ENCODE measurements around the gene SIK2.
A peak's percentile ranks its signal among the peaks of the same experiment; 100 is the strongest.

SIK2 gene

DNA sequence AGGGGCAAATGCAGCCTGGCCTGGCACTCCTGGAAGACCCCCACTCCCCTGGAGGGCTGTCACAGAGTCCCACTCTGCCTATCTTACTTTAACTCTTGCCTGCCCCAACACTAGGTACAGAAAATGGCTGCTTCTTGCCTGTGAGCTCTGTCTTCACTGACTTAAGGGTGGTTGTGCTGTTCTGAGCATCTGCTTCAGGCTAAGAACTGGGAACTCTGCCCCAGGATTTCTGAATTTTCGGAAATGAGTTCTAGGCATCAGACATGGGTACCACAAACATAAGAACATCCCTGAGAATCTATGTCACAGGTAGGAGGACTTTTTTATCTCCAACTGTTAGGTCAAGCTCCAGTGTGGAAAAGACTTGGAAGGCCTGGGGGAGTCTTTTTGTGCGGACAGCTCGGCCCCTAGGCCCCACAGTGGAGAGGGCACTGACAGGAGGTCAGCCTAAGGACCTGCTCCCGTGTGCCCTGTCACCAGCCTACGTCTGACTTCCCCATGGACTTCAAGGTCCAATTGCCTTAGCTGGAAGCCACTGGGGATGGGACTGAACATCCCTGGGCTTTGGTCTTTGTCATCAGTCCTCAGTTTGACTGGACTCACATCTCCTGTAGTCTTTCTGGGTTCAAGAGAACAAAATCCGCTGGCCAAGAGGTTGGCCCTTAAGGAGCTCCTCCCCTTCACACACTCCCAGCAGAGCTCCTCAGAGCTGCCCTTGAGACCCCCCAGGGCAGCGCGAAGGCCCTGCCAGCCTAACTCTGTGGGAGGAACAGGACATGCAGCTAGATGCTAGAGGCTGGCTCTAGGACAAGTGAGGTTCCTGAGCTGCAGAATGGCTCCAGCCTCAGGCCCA is 132.1 kb downstream of the SIK2 start:
- DNase-seq = no peak

DNA sequence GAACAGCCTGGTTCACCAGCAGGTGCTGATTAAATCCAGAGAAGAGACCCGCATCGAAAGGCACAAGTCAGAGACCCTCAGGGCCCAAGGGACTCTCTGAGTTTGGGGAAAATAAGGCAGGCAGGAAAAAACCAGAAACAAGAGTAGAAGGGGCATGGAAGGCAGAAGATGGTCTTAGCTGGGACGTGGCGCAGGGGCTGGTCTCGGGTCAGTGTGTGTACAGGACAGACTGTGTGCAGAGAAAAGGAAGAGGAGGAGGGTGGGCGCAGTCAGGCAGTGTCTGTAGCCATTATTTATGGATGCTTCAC is 132.7 kb downstream of the SIK2 start:
- DNase-seq = no peak

DNA sequence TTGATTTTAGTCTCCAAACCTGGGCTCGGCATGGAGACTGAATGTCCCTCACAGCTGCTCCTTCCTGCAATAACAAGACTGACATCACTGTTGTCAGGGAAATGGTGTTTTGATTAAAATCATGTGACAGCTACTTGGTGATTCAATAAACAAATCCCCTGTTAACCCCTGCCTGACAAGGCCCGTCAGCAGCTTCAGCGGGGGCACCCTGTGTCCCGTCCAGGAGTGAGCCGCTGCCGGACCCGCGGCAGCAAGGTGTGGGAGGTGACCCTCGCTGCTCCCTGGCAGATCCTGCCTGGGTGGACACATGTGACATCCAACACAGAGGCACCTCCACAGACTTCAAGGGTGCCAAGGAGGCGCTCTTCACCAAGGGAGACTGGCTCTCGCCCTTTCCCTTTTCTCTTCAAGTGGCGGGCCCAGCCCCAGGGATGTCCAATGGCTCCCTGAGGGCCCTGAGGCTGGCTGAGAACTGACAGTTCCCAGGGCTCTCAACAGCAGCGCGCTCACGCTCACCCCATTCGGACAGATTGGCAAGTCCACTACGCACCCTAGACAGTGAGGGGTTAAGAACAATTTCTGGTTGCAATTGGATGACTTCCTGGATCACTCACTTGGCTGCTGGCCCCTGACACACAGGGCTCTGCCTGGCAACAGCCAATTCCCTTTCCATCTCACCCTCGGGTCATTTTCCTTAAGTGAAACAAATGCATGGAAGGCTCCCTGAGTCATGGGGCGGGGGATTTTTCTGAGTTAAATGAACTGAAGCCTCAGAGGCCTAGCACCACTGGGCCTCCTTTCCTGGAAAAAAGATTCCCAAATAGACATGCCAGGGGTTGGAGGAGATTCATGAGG is 133.2 kb downstream of the SIK2 start:
- peak; percentile 99 for DNase-seq

DNA sequence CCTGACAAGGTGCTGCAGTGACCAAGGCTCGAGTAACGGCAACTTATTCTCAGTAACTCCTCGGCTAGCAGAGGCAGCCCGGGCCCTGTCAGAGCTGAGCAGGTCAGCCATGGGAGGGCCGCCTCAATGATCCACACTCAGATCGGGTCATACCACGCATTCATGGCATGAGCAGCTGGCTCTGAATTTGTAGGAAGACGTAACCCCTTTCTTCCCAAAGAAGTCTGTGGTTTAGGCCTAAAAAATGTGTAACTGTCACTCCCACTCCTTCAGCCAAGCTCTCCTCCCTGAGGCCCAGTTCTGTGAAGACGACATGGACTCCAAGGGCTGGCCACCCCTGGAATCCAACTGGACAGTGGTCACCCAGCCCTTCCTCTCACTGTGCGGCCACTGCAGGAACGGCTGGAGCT is 133.9 kb downstream of the SIK2 start:
- no peak for DNase-seq

DNA sequence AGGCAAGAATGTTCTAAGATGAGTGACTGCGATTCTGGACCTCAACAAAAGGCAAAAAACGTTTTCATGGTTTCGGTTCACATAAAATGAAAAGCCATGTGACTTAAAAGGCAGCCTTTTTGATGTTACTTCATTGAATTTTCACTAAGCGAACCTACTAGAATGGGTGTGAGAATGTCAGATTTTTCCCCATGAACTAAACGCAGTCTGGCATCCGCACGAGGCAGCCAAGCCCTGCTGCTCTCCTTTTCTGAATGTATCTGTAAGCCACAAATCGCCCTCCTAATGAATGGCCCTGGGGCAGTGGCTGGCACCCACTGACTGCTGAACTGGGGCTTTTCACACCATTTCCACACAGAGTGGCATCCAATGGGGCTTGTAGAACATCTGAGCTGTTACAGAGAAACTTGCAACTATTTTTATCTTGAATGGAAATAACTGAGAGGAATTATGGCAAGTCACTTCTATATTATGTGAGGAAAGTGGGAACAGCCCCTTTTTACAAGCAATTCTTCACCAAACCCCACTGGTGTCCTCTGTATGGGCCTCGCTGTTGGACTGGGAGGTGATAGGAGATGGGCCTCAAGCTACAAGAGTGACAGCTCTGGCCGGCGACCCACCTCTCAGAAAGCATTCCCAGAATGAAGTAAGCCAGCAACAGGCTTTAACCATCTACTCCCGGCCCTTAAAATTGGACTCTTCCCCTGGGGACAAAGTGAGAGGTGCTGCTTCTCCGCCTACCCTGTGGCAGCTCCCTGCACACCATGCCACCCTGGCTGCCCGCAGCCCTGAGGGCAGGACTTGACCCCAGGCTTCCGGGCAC is 134.6 kb downstream of the SIK2 start:
- no peak for DNase-seq

DNA sequence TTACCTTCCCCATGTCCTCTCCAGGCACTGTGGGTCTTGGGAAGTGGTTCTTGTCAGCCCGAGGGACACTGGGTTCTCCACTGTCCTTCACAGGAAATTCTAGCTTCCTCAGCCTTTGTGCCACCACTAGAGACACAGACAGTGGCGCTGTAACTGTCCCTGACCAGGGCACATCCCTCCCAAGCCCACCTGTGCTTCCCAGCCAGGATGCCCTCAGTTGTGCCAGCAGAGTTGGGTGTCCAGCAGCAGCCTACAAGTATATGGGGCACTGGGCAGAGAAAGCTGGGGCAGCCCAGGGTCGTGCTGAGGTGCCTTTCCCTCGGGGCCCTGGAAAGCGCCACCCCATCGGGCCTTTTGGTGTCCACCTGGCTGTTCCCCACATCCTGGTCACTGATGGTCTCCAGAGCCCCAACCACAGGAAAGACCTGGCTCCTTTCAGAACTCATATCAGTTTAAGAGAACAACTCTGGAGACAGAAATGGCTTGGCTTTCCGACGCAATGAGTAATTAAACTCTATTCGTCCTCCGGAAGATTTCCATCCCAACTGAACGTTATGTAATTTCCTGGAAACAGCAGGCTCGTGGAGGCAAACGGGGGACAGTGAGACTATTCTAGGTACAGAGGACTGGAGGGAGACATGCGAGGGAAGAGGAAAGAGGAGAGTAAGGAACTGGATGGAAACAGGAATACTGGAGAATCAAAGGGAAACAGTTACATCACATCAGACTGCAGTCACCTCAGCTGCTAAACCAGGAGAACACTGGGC is 135.4 kb downstream of the SIK2 start:
- no peak for DNase-seq

DNA sequence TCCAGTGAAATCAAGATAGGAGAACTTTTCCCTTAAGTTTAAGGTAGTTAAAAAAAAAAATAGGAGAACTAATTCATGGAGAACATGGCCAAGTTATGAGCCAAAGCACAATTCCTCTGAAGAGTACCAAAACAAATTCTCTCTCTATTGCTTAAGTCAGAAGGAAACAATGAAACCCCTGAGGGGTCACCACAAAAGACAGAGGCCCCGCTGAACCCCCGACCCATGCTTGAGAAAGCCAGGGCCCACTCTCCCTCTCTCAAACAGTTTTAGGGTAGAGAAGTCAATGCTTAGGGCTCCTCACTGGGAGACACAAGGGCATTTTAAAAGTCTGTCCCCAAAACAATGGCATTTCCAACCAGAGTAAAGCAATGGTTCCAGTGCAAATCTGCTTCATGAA is 137.1 kb downstream of the SIK2 start:
- DNase-seq = no peak

DNA sequence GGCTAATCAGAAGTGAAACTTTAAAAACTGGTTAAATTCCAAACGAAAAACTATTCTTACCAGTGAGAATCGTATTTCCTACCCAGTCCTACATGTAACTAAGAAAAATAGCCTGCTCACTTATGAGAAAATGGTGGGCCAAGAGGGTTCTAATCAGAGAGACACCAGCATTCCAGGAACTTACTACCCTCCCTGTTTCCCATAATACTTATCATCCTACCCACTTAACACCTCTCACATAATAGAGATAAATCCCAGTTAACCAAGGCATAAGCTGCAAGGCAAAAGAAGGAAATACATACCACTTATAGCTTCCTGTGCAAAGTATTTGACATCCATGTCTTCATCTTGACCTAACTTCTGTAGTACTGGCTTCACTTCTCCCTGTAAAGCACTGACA is 139.5 kb downstream of the SIK2 start:
- no peak for DNase-seq

DNA sequence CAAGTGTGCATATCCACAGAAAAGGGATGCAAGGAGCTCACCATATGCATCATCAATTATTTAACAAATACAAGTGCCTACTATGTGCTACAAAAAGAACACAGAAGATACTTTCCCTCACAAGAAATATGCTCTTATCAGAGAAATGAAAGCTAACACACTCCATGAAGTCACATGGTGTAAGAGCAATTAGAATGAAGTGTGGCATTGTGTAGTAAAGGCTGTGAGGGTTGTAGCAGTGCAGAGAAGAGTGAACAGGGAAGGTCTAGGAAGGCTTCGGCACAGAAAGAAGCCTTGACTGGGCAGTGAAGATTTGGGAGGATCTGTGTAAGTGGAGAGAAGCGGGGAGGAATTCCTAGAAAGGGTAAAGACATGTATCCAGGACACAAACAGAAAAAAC is 141.5 kb downstream of the SIK2 start:
- DNase-seq = no peak

DNA sequence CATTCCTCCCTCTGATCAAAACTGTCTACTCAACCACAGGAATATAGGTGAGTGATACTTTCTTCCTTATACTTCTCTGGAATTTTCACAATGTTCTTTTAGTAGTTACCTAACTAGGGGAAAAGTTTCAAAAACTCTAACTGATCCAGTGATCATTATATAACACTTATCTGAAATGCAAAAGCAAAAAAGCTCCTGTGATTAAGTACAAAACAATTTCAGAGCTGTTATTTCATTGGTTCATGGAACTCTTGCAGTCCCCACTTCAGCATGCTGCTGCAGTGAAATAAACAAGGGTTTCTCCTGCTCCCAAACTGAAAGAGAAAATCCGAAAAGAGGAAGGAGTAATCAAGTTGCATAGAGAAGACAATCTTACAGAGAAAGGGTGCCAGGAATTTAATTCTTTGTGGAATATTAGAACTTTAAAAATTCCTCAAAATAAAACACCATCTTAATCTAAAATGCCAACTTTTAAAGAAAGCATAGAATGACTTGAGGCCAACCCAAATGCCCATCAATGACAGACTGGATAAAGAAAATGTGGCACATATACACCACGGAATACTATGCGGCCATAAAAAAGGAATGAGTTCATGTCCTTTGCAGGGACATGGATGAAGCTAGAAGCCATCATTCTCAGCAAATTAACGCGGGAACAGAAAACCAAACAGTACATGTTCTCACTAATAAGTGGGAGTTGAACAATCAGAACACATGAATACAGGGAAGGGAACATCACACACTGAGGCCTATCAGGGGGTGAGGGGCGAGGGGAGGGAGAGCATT is 143.7 kb downstream of the SIK2 start:
- no peak for DNase-seq

DNA sequence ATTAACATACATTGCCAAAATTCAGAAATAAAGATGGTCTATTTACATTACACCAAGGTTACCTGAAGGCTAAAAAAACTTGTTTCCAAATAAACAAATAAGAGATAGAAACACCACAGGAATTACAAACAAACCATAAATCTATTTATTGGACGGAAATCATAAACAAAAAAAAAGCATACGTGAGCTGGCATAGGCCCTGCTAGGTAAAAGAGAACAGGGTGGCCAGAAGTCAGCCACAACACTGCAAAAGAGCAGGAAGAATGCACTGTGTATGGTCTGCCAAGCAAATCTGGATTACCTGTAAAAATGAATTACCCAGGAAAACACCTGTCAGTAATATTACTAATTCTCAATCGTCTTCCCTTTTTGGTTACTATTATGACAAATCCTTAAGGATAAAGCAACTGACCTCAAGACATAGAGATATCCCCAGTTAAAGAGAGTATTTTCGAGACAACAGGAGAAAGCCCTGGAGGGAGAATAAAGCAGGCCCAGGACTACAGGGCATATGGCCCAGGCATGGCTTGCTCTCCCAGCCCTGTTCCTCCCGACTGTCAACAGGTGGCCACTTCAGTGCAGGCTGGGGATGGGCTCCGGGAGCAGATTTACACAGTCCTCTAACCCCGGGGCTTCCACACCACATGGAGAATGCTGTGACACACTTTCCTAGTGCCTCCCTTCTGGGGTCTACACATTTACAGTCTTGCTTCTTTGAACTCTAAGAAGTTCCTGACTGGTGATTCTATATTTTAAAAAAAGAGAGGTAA is 146.0 kb downstream of the SIK2 start:
- no peak for DNase-seq

DNA sequence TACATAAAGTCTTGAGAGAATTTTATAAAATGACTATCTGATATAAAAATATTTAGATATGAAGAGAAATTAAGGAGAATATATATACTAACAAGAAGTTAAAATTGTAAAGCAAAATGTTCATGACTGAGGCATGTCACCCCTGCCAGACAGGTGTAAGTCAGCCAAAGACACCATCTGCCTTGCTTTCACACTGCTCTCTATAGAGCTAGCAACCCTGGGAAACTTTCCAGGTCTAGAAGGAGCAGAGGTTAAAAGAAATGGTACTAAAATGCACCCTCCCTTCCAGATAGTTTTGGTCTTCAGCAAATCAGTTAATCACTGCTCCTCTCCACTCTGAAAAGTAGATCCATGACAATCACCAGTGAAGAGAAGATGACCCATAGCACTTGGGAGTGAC is 147.4 kb downstream of the SIK2 start:
- DNase-seq = no peak

DNA sequence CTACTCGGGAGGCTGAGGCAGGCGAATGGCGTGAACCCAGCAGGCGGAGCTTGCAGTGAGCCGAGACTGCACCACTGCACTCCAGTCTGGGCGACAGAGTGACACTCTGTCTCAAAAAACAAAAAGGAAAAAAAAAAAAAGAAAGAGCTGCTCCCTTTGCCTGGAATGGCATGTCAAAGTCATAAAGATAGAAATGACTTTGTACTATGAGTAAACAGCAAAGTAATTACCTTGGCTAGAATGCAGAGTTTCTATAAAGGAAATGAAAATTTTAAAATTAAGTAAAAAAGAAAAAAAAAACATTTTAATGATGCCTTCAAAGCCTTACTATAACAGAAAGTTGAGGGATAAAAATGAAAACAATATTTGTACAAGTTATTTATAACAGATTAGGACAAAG is 153.8 kb downstream of the SIK2 start:
- no peak for DNase-seq

DNA sequence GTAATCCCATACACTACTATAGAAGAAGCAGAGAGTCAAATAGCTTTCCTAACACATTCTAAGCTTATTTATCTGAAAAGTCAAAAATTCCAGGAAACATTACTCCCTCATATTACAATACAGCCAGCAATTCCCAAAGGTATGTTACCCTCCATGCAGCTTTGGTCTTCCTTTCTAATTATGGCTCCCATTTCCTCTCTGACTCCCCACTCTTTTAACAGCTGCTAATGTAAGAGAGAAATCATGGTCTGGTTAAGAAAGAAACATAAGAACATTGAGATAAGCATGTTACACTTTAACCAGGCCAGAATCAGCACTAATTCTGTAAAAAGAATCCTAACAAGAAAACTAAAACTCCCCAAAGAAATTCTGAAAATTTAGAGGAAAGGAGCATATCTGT is 157.1 kb downstream of the SIK2 start:
- DNase-seq = no peak

DNA sequence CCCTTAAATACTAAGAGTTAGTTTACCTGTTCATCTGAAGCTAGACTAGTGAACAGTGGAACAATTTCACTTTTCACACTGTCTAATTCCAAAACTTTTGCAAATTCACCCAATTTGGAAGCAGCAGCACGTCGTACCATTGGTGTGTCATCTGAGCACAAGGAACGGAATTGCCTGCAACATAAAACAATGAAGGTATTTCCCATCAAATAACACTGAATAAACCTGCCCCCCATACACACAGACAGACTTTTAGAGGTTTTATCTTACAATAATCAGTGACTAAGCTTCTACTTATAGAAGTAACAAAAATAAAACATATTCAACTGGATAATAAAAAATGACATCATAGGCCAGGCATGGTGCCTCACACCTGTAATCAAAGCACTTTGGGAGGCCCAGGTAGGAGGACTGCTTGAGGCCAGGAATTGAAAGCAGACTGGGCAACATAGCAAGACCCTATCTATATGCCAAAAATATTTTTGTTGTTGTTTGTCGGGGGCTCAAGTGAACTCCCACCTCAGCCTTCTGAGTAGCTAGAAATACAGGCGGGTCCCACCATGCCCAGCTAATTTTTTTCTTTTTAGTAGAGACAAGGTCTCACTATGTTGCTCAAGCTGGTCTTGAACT is 157.6 kb downstream of the SIK2 start:
- DNase-seq = no peak

DNA sequence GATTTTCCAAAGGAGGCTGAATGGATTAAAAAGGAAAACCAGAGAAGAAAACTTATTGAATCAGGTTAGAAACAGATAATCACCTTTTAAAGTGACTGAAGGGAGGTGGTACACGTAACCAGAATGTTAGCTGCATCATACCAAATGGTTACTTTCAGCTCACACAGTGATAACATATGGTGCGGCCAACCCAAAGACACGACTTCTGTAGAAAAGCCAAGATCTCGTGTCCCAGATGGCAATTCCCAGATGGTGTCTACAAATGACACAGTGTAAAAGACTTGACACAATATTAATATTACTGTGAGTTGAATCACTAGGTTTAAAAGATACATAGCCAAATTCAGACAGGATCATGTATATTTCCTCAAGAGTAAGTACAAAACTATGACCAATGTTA is 158.8 kb downstream of the SIK2 start:
- DNase-seq = no peak

DNA sequence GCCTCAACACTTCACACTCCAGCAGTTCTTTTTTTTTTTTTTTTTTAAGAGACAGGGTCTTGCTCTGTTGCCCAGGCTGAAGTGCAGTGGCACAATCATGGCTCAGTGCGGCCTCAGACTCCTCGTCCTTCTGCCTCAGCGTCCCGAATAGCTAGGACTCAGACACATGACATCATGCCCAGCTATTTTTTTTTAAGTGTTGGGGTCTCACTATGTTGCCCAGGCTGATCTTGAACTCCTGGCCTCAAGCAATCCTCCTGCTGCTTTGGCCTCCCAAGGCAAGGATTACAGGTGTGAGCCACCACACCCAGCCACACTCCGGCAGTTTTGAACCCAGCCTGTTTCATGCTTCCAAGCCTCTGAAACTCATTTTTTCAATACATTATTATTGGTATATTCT is 160.3 kb downstream of the SIK2 start:
- no peak for DNase-seq

DNA sequence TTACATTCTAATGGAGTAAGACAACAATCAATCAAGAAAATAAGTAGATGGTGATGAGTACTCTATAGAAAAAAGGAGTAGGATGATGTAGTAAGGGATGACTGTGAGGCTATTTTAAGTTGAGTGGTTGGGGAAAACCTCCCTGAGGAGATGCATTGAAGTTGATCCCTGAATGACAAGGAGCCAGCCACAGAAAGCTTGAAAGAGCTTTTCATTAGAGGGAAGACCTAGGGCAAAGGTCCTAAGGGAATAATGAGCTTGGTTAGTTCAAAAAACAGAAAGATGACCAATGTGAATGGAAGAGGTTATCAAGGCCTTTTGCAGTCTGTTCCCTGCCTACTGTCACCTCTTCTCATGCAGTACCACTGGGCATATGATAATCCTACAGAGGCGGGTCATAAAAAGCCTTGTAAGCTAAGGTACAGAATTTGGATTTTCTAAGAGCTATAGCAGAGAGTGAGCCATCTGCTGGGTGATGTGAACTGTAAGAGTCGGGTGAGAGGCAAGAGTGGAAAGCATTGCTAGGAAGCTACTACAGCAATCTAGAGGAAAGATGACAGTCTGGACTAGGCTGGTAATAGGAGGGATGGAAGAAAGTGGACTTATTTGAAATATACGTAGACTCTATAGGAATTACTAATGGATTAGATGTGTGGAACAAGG is 160.9 kb downstream of the SIK2 start:
- no peak for DNase-seq

DNA sequence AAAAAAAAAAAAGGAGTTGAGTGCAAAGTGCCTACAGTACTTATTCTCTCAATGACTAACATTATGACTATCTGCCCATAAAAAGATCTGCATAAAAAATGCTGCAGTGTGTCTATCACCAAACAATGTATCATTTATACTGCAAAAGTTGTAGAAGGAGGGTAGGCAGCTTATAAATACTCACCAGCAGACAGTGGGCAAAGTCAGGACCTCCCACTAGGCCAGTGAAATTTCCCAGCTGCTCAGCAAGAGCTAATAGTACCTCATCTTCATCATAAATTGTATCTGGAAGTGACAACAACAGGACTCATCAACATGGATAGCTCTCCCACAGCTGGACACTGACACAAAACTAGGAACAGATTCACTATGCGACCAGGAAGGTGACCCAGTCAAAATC is 162.4 kb downstream of the SIK2 start:
- no peak for DNase-seq

Measured in amniotic stem cell (primary cell).